ENCODE results near the gene SYNGR2.

Gene SYNGR2

GRCh38 chr17:78183916-78184315 is 15.5 kb downstream of the SYNGR2 start:
- intact Hi-C loops (cut with DNase I), result no loop called here

GRCh38 chr17:78184351-78184750 is 16.0 kb downstream of the SYNGR2 start:
- no peak for DNase-seq
- intact Hi-C loops (cut with DNase I), result no loop called here

More at GRCh38 chr17:78183916-78184315, 15.5 kb downstream of the SYNGR2 start:
- no peak for DNase-seq

GRCh38 chr17:78184868-78185267 is 16.5 kb downstream of the SYNGR2 start:
- intact Hi-C loops (cut with DNase I), result no loop called here
- DNase-seq, result no peak

GRCh38 chr17:78185981-78186691 is 17.8 kb downstream of the SYNGR2 start:
- no peak for DNase-seq
- intact Hi-C loops (cut with DNase I), result no loop called here

GRCh38 chr17:78186692-78187595 is 18.6 kb downstream of the SYNGR2 start, which contains the start of the genes AFMID and TK1:
Gene AFMID, plus strand, starts transcription at chr17:78187362. Its CDS starts 9 bp downstream, at chr17:78187371.
Gene TK1, minus strand, starts transcription at chr17:78187052. Its CDS starts 58 bp downstream, at chr17:78186994.
- peak; percentile 90 to 98 (median 97) for DNase-seq
- intact Hi-C loops (cut with DNase I), result no loop called here

GRCh38 chr17:78196716-78197115 is 28.3 kb downstream of the SYNGR2 start:
- DNase-seq, result no peak
- intact Hi-C loops (cut with DNase I), result no loop called here

GRCh38 chr17:78197147-78197832 is 28.9 kb downstream of the SYNGR2 start:
- peak in 29 of 42 donors; percentile 33 to 82 (median 62) for DNase-seq
- intact Hi-C loops (cut with DNase I), result no loop called here

- DNase-seq, result no peak
- intact Hi-C loops (cut with DNase I), result no loop called here
These were observed 32.1 kb downstream of the SYNGR2 start for GRCh38 chr17:78200451-78200850.

- intact Hi-C loops (cut with DNase I), result no loop called here
- no peak for DNase-seq
These were observed 34.3 kb downstream of the SYNGR2 start for GRCh38 chr17:78202666-78203065.

GRCh38 chr17:78204387-78205123 is 36.2 kb downstream of the SYNGR2 start:
- intact Hi-C loops (cut with DNase I), result no loop called here
- no peak for DNase-seq

- intact Hi-C loops (cut with DNase I), result no loop called here
- no peak for DNase-seq
These were observed 36.9 kb downstream of the SYNGR2 start for GRCh38 chr17:78205124-78205775.

- no peak for DNase-seq
- intact Hi-C loops (cut with DNase I), result no loop called here
These were observed 37.9 kb downstream of the SYNGR2 start for GRCh38 chr17:78206298-78206697.

GRCh38 chr17:78208486-78208885 is 40.1 kb downstream of the SYNGR2 start:
- intact Hi-C loops (cut with DNase I), result no loop called here
- no peak for DNase-seq

- no peak for DNase-seq
- intact Hi-C loops (cut with DNase I), result loop anchor here (5.0 kb wide), 1 partner anchor 42 kb away; no protein-coding TSS in a partner anchor
These were observed 41.7 kb downstream of the SYNGR2 start for GRCh38 chr17:78210111-78210510.

GRCh38 chr17:78211032-78211431 is 42.7 kb downstream of the SYNGR2 start:
- intact Hi-C loops (cut with DNase I), result loop anchor here (5.0 kb wide), 1 partner anchor 41 kb away; no protein-coding TSS in a partner anchor
- no peak for DNase-seq

GRCh38 chr17:78214016-78214705 is 45.8 kb downstream of the SYNGR2 start, which contains the start of gene BIRC5:
Gene BIRC5, plus strand, starts transcription at chr17:78214253. Its CDS starts 64 bp downstream, at chr17:78214317.
- intact Hi-C loops (cut with DNase I), result loop anchor here (5.0 kb wide), 1 partner anchor 38 kb away; no protein-coding TSS in a partner anchor
- DNase-seq, result peak; percentile 86 to 98 (median 94)

GRCh38 chr17:78214706-78215061 is 46.3 kb downstream of the SYNGR2 start:
- intact Hi-C loops (cut with DNase I), result loop anchor here (5.0 kb wide), 1 partner anchor 38 kb away; no protein-coding TSS in a partner anchor
- no peak for DNase-seq

Measured in head of caudate nucleus (tissue), 42 donors.